Measurements from ENCODE around the gene PRDM1. TPM values are rescaled to one million over a fixed set of nuclear protein-coding genes. Genes with fewer than 3 reads are reported as not detected.

The PRDM1 gene
- total RNA-seq, 2 experiments from 2014 or later, result 24.6 to 24.7 TPM

DNA sequence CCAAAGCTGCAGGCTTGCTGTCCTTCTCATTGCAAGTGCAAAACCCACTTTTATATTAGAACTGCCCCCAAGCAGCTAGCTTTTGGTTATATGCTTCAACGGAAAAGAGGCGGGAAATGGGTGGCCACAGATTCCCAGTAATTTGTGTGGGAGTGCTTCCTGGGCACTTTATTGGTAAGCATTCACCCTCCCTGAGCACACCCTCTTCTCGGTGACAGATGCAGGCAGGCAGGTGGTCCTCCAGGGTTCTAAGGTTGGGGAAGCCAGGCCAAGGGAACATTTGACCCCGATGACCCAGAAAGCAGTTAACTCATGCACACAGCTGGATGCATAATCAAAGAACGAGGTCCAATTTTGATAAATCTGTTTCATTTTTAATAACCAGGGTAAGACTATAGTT, 29.1 kb downstream of the PRDM1 start:
- no peak for DNase-seq
- Mint-ChIP-seq H3K9me3 (peaks cover 13% of the 10 kb centered on the region), H3K27me3 (peaks cover 19% of the 10 kb centered on the region), H3K4me1 (ENCODE audit: low read depth) (peaks cover 95% of the 10 kb centered on the region), H3K4me3 (no peak overlapping the region), H3K27ac (peak overlapping the region; percentile 71), H3K36me3 (ENCODE audit: low read depth) (peaks cover 2% of the 10 kb centered on the region)
- CTCF ChIA-PET, result interaction anchor here (1.2 to 4.4 kb wide), 3 partner anchors 13 to 48 kb away, joined by 3 to 12 read pairs (median 8); no protein-coding TSS in a partner anchor
- ATAC-seq, result no peak
- intact Hi-C loops (cut with micrococcal nuclease), result loop anchor here (2.0 kb wide), 1 partner anchor 16 kb away; no protein-coding TSS in a partner anchor
- TF ChIP-seq, protein P1, sequence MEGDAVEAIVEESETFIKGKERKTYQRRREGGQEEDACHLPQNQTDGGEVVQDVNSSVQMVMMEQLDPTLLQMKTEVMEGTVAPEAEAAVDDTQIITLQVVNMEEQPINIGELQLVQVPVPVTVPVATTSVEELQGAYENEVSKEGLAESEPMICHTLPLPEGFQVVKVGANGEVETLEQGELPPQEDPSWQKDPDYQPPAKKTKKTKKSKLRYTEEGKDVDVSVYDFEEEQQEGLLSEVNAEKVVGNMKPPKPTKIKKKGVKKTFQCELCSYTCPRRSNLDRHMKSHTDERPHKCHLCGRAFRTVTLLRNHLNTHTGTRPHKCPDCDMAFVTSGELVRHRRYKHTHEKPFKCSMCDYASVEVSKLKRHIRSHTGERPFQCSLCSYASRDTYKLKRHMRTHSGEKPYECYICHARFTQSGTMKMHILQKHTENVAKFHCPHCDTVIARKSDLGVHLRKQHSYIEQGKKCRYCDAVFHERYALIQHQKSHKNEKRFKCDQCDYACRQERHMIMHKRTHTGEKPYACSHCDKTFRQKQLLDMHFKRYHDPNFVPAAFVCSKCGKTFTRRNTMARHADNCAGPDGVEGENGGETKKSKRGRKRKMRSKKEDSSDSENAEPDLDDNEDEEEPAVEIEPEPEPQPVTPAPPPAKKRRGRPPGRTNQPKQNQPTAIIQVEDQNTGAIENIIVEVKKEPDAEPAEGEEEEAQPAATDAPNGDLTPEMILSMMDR (IDR thresholded peaks at IDR 0.05), result no peak
- POLR2A ChIA-PET, result interaction anchor here (1.2 to 5.3 kb wide), 9 partner anchors 11 to 72 kb away, joined by 3 to 28 read pairs (median 5); no protein-coding TSS in a partner anchor

- no peak overlapping the region for H3K4me3 Mint-ChIP-seq
- TF ChIP-seq, protein P1 (IDR thresholded peaks at IDR 0.05), result no peak
- no peak for ATAC-seq
These were observed 30.1 kb downstream of the PRDM1 start for GRCh38 chr6:106116125-106116832.

GRCh38 chr6:106117579-106117978, 31.4 kb downstream of the PRDM1 start:
- intact Hi-C loops (cut with micrococcal nuclease), result no loop called here
- CTCF ChIA-PET, result interaction anchor here (0.6 to 2.8 kb wide), 6 partner anchors 23 to 106 kb away, joined by 3 to 12 read pairs (median 4); no protein-coding TSS in a partner anchor
- ATAC-seq (peak; percentile 75), DNase-seq (peak; percentile 87)
- Mint-ChIP-seq H3K4me1 (ENCODE audit: low read depth) (peaks cover 85% of the 10 kb centered on the region), H3K27ac (peak overlapping the region; percentile 71), H3K36me3 (ENCODE audit: low read depth) (peaks cover 2% of the 10 kb centered on the region), H3K9me3 (peaks cover 13% of the 10 kb centered on the region), H3K4me3 (no peak overlapping the region), H3K27me3 (peaks cover 19% of the 10 kb centered on the region)
- TF ChIP-seq, protein P1 (IDR thresholded peaks at IDR 0.05), result no peak
- POLR2A ChIA-PET, result interaction anchor here (1.0 to 4.1 kb wide), 12 partner anchors 9 to 124 kb away, joined by 3 to 21 read pairs (median 6); no protein-coding TSS in a partner anchor

More at GRCh38 chr6:106116125-106116832, 30.1 kb downstream of the PRDM1 start:
- peaks cover 2% of the 10 kb centered on the region for H3K36me3 Mint-ChIP-seq (ENCODE audit: low read depth)
- peaks cover 19% of the 10 kb centered on the region for H3K27me3 Mint-ChIP-seq
- ChIA-PET POLR2A (interaction anchor here (0.7 to 5.3 kb wide), 6 partner anchors 13 to 69 kb away, joined by 4 to 28 read pairs (median 11); no protein-coding TSS in a partner anchor), CTCF (interaction anchor here (0.7 to 2.8 kb wide), 4 partner anchors 47 to 107 kb away, joined by 3 to 12 read pairs (median 6); no protein-coding TSS in a partner anchor)
- DNase-seq, result peak; percentile 24
- H3K27ac Mint-ChIP-seq, result peak overlapping the region; percentile 71
- intact Hi-C loops (cut with micrococcal nuclease), result no loop called here
- H3K9me3 Mint-ChIP-seq, result peaks cover 13% of the 10 kb centered on the region
- H3K4me1 Mint-ChIP-seq (ENCODE audit: low read depth), result peaks cover 94% of the 10 kb centered on the region

DNA sequence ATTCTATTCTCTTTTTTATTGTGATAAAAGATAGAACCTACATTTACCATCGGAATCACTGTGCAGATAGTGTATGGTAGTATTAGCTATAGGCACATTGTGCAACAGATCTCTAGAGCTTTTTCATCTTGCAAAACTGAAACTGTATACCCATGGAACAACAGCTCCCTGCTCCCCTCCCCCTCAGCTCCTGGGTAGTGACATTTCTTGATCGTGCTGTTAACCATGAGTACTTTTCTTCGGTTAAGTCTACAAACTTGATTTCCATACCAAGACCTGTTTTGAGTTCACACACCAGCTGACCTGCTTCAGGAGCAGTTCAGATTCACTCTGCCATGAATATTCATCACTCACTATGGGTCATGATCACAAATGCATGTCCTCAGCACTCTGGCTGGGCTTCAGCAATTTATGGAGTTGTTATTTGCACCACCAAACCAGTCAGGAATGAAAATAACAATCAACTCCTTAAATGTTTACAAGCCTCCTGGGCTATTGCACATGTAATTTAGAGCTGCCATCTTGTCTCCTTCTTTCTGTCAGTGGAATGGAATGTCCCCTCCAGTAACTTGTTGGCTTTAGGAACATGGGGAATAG, 32.8 kb downstream of the PRDM1 start:
- peaks cover 19% of the 10 kb centered on the region for H3K27me3 Mint-ChIP-seq
- ChIA-PET CTCF (interaction anchor here (0.5 to 2.4 kb wide), 7 partner anchors 22 to 1453 kb away, joined by 3 to 12 read pairs (median 4); no protein-coding TSS in a partner anchor), POLR2A (interaction anchor here (0.6 to 3.3 kb wide), 5 partner anchors 16 to 45 kb away, joined by 3 to 16 read pairs (median 12); no protein-coding TSS in a partner anchor)
- DNase-seq, result peak; percentile 68
- peaks cover 13% of the 10 kb centered on the region for H3K9me3 Mint-ChIP-seq
- intact Hi-C loops (cut with micrococcal nuclease), result no loop called here
- H3K36me3 Mint-ChIP-seq (ENCODE audit: low read depth), result no peaks in the 10 kb centered on the region
- H3K4me1 Mint-ChIP-seq (ENCODE audit: low read depth), result peaks cover 72% of the 10 kb centered on the region
- ATAC-seq, result no peak
- no peak overlapping the region for H3K4me3 Mint-ChIP-seq
- H3K27ac Mint-ChIP-seq, result peak overlapping the region; percentile 58
- TF ChIP-seq, protein P1 (IDR thresholded peaks at IDR 0.05), result no peak
